LNCaP clone FGC (cell line): ENCODE results near the gene NUP155.
"Not testable (repeated sequence)": the region's sequence is repeated elsewhere in the genome, so short reads cannot be mapped to it uniquely, and the experiment has no call there.

Experiments used
- DNase-seq: peaks from one replicate; pipeline ENCODE4 v3.0.0-alpha.2; 2011; ENCODE audit warnings: low read depth
- H3K4me3 ChIP-seq: 2 replicates; pipeline ENCODE4 v1.5.1; 2011; ENCODE audit warnings: mild to moderate bottlenecking, low read depth, low read length, control low read depth
- TF ChIP-seq, protein P1 (sequence below): IDR thresholded peaks from 2 replicates; pipeline ENCODE4 v1.5.1; 2012; ENCODE audit warnings: mild to moderate bottlenecking; ENCODE audit not compliant: control insufficient read depth, insufficient read depth; ENCODE audit errors: extremely low read depth

Gene NUP155

DNA sequence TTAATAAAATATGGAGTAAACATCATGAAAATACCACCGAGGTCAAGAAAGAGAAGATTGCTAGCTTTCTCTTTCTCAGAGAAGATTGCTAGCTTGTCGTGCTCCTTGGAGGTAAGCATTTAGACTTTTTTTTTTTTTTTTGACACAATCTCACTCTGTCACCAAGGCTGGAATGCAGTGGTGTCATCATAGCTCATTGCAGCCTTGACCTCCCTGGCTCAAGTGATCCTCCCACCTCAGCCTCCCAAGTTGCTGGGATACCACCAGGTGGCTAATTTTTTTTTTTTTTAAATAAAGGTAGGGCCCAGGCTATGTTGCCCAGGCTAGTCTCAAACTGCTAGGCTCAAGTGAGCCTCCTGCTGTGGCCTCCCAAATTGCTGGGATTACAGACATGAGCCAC lies 95.4 kb downstream of the NUP155 start:
- no peak overlapping the region for H3K4me3 ChIP-seq
- TF ChIP-seq, protein P1, sequence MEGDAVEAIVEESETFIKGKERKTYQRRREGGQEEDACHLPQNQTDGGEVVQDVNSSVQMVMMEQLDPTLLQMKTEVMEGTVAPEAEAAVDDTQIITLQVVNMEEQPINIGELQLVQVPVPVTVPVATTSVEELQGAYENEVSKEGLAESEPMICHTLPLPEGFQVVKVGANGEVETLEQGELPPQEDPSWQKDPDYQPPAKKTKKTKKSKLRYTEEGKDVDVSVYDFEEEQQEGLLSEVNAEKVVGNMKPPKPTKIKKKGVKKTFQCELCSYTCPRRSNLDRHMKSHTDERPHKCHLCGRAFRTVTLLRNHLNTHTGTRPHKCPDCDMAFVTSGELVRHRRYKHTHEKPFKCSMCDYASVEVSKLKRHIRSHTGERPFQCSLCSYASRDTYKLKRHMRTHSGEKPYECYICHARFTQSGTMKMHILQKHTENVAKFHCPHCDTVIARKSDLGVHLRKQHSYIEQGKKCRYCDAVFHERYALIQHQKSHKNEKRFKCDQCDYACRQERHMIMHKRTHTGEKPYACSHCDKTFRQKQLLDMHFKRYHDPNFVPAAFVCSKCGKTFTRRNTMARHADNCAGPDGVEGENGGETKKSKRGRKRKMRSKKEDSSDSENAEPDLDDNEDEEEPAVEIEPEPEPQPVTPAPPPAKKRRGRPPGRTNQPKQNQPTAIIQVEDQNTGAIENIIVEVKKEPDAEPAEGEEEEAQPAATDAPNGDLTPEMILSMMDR, result no peak
- DNase-seq, result no peak

- DNase-seq, result no peak
- TF ChIP-seq, protein P1, result no peak
- no peak overlapping the region for H3K4me3 ChIP-seq
Observed at GRCh38 chr5:37272511-37272910, 98.4 kb downstream of the NUP155 start.

GRCh38 chr5:37268100-37268499 lies 102.8 kb downstream of the NUP155 start:
- not testable (repeated sequence) for DNase-seq, H3K4me3 ChIP-seq

GRCh38 chr5:37255774-37256358 lies 115.0 kb downstream of the NUP155 start:
- DNase-seq, result no peak
- TF ChIP-seq, protein P1, result no peak
- no peak overlapping the region for H3K4me3 ChIP-seq

DNA sequence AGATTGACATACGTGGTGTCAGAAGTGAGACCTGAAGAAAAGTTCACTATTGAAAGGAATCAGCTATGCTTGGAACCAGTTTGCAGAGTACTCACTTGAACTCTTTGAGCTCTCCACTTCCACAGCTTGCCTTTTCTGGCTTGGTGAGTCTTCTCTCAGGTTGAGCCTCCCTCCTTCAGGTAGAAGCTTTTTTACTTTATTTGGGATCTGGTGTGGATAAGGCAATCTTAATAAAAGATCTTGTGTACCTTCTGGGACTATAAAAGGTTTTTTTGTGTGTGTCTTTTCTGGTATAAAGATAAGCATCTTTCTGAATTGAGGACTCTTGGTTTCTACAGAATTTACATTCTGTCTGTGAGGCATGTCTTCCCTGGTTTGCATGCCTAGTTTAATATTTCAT lies 116.3 kb downstream of the NUP155 start:
- TF ChIP-seq, protein P1, result no peak
- H3K4me3 ChIP-seq, result no peak overlapping the region
- DNase-seq, result peak; percentile 83

- no peak for DNase-seq
- TF ChIP-seq, protein P1, result no peak
- H3K4me3 ChIP-seq, result no peak overlapping the region
Observed at GRCh38 chr5:37251665-37252064, 119.2 kb downstream of the NUP155 start.

DNA sequence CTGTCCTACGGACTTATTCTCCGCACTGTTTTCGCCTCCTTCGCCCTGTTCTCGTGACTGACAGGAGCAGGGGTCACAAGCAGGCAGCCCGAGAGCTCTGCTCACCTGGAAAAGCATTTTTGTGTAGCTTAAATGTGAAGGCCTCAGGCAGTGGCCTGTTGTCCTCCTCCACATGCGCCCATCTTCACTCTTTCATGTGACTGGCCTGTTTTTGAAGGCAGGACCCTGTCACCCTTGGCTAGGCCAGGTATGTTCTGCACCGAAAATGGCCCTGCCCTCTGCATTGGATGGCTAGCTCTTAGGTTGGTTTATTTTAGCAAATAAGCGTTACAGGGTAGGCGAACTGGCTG lies 121.1 kb downstream of the NUP155 start:
- no peak for DNase-seq

More for the DNA sequence above, 121.1 kb downstream of the NUP155 start:
- no peak overlapping the region for H3K4me3 ChIP-seq
- TF ChIP-seq, protein P1, result no peak
